Heart left ventricle (tissue), 13 donors: ENCODE results near the gene PTPRM.

Experiments used
- CTCF ChIP-seq, 12 donors: fragments of 200-600 bp; sonication (generic) in 4 of 12; IDR thresholded peaks; one replicate each; pipeline versions ENCODE4 v1.5.0 to v1.8.0; 2018 to 2022; ENCODE audit warnings: antibody characterized with exemption in 12 of 12, mild to moderate bottlenecking in 5 of 12
- POLR2A ChIP-seq, 2 donors: fragments of 450-650 bp; IDR thresholded peaks; one replicate each; pipeline ENCODE4 v1.6.1; 2017; ENCODE audit warnings: antibody characterized with exemption in 2 of 2, mild to moderate bottlenecking in 2 of 2, moderate library complexity in 2 of 2
- donor health status: ischemic (EF 13 %, LVEDD 7.1; RV severe dilation, severe dysfunction).
- donor health status: DM: no; HTN: yes; CAD: no.
- donor health status: DM: no; HTN: no; CAD: no.
- donor health status: ischemic (EF 25% LVEDD 6.9; RV normal size, moderate dysfunction).
- donor health status: ischemic (EF 25% LVEDD 5.7; RV mildly dilated, moderate dysfunction).
- donor health status: ischemic (EF 35%, LVEDD 5.7; RV mildly dilated, moderate dysfunction).
- donor health status: nonischemic (EF 11% LVEDD 7.7; RV severe dilation, severe dysfunction).
- donor health status: DM: yes; HTN: yes; CAD: no.
- donor health status: PGD.
- donor health status: ischemic (EF 29% LVEDD 5.4; RV normal size, mild dysfunction).
- donor health status: nonischemic (EF 23%, LVEDD 6.1; RV moderate dilation, normal function).

DNA sequence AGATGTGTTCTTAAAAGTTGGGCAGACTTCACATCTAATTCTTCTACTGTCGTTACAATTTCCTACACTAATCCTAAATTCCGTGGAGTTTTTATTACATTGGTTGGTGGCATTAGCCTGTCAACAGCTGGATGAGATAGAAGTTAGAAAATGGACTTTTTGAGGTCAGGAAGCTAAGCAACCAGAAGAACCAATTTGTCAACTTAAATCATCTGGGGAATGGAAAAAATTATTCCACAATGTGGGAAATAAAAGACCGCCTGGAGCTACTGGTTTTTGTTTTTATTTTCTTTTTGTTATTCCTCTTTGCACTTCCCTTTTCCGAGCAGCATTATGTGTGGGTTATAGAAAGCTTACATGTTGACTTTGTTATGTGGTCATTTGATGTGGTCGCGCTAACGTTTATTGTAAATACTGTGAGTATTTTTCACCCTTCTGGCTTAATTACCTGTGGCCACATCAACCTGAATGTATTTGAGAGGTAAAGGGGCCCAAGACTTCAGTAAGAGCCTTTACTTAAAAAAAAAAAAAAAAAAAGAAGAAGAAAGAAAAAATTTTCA is 75.3 kb downstream of the PTPRM start:
- TF ChIP-seq POLR2A (IDR thresholded peaks at IDR 0.05): no peak
- TF ChIP-seq CTCF (IDR thresholded peaks at IDR 0.05): no peak
